Stimulated activated CD8-positive, alpha-beta memory T cell treated with anti-CD3 and anti-CD28 coated beads, Interleukin-12 subunit alpha, Interleukin-12 subunit beta, amount 100 ng/mL, for 4 hours (primary cell): Measurements from ENCODE around the gene ZNF532.

Source experiments
- DNase-seq: peaks from one replicate; pipeline ENCODE4 v3.0.0-alpha.2; 2020; ENCODE audit warnings: low read depth

Gene ZNF532

DNA sequence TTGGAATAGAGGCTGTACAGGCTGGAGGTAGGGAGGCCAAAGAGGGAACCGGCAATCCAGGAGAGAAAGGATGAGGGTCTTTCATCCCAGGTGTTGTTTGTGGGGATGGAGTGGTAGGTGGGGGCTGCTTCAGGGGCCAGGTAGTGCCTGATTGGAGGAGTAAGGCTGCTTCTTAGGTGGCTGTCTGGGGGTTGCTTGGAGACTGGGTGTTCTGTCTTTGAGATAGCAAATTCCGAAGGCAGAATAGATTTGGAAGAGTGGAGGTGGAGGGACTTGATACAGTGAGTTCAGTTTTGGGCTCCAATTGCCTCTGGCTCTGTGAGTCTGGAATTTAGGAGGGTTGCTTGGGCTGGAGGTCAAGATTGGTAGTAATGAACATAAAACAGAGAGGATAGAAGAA lies 5.9 kb downstream of the ZNF532 start:
- no peak for DNase-seq

DNA sequence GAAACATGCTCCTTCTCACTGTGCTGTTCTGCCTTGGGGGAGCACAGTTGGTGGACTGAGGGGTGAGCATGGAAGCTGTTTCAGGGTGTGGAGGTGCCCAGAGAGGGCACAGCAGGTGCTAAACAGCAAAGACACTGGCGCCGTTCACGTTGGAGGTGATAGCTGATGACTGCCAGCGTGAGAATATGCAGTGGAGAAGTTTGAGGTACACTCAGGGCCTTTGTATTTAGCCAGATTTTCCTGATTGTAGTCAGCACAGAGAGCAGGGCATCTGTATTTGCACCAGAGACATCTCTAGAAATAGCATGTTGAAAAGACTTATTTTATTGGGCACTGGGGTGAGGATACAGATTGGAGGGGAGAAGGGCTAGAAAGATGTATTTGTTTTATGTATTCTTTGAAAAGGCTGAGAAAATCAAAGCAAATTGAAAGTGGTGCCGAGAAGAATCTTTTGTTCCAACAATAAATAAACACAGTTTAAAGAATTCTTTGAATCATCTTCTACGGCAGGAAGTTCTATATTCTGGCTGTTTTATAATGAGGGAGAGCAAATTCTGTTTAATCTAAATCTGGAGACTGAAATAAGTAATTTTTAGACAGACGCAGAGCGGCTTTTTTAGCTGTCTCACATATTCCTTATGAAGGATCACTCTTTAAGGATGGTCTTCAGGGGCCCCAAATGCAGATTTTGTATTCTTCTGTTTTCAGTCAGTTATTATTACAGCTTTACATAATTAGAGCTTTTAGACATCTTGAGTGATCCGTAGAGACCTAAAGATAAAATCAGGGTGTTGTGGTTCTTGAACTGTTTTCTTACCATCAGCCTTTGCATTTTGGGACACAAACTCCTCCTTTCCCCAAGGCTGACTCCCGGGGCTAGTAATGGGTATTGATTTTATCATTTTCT lies 7.1 kb downstream of the ZNF532 start:
- DNase-seq, result no peak

DNA sequence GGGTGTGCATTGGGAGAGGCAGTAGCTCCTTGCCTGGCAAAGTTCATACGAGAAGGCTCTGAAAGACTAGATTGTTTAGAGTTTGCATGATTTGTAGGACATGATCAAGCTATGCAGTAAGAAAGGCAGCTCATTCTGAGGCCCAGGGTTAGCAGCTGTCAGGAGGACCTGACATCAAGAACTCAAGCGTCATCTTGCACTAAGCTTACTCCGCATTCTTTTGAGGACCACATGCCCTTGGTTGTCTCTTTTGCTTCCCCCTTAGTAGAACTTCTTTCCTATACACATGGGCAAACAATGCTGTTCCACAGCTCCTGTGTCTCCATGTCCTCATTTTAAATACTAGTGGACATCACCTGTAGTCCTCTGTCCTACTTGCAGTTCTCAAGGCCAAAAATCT lies 14.0 kb downstream of the ZNF532 start:
- no peak for DNase-seq

DNA sequence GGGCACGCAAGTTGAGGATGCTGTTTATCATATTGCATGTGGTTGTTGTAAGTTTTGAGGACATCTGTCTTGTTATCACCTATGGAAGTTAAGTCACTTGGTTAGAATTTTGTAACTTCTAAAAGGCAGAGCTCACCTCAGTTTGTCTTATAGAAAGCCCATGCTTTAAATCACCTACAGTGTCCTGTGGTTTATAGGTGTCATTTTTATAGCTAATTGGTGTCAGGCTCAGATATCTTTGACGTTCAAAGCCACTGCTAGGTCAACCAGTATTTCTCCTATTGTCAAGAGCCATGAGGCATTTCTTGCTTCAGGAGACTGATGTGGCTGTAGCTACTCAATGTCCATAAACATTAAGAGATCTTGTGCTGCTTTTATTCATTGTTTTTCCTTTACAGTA lies 16.8 kb downstream of the ZNF532 start:
- DNase-seq, result no peak

DNA sequence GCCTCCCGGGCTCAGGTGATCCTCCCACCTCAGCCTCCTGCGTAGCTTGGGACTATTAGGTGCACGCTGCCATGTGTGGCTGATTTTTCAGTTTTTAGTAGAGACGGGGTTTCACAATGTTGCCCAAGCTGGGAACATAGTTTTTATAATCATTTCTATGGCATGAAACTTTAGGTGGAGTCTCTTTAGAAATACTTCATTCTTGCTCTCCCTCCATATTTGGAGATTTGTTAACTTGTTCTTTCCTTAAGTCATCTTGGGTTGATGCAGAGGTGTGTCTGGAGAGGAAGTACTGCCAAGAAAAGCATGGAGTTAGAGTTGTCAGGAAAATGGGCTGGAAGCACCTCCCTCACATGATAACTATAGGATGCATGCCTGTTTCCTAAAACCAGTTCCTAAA lies 17.4 kb downstream of the ZNF532 start:
- DNase-seq, result no peak

DNA sequence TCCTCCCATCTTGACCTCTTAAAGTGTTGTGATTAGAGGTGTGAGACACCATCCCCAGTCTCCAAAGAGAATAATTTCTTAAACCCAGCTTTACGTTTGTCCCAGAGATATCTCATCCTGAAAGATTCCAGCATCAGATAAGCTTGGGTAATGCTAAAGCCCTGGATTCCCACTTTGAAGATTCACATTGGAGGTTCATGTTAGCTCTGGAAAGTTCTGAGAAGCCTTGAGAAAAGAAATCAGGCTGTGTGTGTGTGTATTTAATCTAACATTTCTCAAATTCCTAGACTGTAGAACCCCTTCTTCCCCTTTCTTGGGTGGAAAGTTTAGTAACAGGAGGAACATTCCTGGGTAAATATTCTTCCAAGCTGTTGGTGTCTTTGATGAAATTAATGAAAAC lies 18.0 kb downstream of the ZNF532 start:
- no peak for DNase-seq

DNA sequence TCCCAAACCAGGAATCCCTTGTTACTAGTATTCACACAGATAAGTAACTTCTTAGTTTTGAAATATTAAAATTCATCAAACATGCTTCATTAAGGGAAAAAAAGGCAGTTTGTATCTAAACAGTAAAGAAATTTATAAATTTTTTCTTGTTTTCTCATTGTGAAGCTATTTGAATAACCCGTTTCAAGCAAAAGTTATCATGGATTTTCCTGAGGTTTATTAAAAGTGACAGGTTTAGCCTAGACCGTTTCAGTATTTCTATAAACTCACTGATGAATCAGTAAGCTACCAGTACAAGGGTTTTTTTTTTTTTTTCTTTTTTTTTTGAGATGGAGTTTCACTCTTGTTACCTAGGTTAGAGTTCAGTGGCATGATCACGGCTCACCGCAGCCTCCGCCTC lies 20.0 kb downstream of the ZNF532 start:
- DNase-seq, result no peak

DNA sequence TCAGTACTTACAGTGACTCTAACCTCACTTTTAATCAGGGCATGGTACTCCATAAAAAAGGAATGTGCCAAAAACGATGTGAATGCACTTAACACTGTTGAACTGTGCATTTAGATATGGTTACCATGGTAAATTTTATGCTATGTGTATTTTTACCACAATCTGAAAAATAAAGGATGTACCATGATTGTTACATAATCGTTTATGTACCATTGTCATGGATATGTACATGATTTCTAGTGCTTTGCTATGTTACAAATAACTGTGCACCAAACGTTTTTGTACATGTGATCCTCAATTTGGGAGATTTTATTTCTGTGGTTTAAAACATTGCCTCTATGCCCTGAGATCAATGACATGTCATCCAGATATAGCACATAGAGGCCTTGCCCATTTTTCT lies 21.8 kb downstream of the ZNF532 start:
- DNase-seq, result no peak

DNA sequence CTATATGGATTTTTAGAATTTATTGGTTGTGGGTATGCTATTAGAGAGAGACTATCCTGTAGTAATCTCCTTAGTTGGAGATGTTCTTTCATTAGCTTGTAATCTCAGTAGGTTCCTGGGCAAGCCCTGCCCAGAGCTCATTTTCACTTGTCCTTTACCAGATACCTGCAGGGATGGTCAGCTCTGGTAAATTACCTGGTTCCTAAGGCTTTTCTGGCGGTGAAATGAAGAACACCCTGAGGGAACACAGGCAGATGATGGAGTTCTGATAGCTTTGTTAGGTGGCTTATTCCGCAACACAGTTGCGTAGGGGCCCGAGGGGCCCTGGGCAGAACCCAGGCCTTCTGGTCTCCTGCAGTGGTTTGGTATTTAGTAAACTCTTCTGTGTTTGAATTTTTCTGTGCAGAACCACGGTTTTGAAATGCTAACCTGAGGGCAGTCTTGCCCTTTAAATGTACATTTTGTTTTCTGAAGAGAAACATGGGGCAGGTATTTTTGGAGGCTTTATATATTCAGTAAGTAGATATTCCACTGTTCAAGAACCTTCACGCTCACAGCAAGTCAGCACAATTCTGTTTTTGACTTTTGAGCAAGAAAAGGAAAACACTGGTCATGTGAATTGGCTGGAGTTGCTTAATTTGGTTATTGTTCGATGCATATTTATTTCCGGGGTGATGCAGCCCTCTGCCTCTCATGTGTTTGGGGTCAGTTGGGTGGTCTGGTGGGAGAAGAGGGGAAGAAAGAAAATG lies 22.4 kb downstream of the ZNF532 start:
- no peak for DNase-seq

DNA sequence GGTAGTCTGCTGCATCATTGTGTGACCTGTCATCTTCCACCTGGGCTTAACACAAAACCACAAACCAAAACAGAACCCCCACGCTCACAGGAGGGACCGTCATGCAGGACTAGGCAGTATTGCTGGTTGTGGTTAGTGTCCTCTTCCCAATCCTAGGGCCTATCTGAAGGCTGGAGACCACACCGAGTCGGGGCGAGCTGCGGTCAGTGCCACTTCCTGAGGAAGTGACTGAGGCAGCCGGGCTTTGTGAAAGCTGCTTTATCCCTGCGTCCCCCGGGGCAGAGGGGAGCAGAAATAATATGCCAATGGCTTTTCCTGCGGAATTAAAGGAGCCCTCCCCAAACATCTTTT lies 22.9 kb downstream of the ZNF532 start:
- no peak for DNase-seq

DNA sequence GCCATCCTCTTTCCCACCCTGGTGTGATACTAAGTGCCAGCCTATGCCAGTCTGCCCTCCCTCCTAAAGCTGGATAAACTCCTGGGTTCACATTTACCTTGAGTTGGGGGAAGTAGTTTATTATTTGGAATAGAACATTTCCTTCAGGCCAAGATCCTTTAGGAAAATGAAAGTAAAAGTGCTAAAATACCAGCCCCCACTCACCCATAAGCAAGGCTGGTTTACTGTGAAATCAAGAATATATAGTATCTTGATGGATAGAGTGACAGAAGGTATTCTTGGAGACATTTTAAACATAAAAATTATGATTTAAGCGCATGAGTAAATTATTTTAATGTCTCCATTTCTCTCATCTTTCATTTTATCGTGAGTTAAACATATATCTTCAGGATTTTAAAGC lies 27.1 kb downstream of the ZNF532 start:
- no peak for DNase-seq

DNA sequence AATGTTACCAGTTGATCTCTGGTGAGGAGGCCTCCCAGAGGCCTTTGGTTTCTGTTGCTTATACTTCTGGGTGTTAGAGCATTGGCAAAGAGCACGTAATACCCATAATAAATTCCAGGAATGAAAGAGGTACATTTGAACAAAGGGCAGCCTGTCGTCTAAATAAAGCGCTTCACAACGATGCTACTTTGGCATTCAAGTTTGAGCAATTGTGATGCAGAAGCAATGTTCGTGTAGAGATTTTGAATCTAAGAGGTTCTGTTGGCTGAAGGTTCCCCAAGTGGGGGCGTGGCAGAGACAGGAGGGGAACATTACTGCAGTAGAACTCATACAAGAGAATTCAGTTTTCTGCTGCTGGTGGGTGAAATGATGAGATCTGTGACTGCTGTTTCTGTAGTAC lies 27.8 kb downstream of the ZNF532 start:
- DNase-seq, result no peak

DNA sequence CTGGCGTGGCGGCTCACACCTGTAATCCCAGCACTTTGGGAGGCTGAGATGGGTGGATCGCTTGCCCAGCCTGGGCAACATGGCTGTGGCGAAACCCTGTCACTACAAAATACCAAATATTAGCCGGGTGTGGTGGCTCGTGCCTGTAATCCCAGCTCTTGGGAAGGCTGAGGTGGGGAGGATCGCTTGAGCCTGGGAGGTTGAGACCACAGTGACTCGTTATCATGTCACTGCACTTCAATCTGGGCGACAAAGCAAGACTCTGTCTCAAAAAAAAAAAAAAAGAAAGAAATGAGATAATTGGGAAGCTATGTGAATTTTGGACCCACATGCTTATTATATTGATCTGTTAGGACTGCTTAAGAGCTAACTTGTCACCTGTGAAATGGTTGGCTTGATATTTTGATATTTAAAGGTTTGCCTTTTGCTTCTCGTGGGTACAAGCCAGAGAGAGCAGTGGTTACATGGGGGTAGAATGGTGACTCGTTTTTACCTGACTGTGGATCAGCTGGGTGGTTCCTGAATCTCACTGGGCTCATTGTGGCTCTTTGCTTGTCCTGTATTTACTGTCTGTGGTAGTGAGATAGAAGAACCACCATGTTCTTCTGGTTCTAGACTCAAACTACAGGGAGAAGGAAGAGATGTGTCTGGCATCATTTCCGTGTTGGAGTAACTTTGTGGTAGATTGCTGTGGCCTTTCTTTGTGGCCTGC lies 28.9 kb downstream of the ZNF532 start:
- no peak for DNase-seq

DNA sequence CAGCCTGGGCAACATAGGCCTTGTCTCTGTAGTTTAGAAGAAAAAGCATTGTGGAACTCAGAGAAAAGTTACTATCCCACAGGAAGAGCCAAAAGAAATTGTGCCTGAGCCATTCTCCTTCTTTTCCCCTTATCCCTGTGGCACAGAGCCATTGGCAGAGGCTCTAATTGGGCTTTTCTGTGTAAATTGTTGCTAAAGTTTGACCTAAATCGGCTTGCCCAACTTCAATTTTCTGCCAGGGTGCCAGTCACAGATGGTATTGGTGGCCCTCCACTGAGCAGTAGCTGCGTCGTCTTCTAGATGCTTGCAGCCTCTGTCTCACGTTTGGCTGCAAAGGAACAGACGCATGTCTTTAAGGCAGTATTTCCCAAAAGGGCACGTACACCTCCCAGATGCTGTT lies 30.3 kb downstream of the ZNF532 start:
- no peak for DNase-seq

DNA sequence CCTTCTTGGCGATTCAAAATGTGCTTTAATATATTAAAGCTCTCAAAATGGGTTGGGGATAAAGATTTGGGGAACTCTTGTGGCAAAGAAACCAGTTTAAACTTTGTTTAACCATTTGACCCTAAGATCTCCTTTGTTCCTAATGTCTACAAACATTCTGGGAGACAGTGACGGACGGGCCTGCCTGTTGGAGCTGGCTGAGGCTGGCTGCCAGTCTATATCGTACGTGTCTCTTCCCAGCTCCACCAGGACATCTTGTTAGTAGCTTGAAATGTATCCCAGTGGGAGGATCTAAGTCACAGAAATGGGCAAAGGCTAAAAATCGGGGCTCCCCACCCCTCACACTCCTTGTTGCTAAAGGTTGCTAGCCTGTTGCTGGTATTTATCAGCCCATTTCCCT lies 30.7 kb downstream of the ZNF532 start:
- DNase-seq, result no peak

DNA sequence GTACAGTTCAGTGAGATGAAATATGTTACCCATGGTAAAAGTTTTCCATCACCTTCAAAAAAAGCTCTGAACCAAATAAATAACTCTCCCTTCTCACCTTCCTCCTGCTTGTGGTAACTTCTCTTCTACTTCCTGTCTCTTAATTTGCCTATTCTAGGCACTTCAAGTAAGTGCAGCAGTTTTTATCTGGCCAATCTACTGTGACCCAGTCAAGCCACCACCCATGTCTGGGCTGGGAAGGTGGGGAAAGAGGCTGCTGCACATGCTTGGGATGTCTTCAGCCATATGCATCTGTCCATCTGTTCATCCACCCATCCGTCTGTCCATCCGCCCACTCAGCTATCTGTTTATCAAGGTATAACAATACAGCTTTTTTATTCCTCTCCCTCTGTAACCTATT lies 31.6 kb downstream of the ZNF532 start:
- DNase-seq, result no peak

DNA sequence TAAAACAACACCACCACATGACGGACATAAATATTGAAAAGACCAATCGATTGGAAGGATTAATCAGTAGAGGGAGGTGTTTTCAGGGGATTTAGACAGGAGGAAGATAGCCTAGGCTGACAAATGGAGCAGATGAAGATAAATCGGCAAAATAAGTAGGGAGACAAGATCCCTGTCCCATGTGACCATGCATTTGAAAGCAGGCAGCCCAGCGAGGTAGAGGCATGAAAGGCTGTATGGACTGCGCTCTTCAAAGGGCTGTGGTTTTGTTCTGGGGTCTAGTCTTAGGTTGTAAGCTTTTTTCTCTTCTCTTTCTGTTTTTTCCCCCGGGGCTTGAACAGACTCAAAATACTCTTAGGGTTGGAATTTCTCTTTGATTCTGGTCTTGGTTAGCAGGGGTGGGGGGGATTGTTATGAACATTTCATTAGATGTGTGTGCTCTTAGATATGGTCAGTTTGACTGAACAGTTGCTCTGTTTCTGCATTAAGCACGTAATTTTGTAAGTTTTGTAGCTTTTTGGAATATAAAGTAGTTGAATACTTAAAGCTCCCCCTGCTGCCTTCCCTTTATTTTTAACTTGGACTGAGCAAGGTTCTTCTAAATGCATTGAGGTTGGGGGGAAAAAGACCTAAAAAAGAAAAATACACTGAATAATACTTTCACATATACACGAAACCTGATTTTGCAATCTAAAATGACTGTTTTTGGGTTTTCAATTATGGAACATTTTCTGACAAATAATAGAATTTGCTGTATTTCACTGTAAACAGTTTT lies 32.2 kb downstream of the ZNF532 start:
- DNase-seq, result no peak

DNA sequence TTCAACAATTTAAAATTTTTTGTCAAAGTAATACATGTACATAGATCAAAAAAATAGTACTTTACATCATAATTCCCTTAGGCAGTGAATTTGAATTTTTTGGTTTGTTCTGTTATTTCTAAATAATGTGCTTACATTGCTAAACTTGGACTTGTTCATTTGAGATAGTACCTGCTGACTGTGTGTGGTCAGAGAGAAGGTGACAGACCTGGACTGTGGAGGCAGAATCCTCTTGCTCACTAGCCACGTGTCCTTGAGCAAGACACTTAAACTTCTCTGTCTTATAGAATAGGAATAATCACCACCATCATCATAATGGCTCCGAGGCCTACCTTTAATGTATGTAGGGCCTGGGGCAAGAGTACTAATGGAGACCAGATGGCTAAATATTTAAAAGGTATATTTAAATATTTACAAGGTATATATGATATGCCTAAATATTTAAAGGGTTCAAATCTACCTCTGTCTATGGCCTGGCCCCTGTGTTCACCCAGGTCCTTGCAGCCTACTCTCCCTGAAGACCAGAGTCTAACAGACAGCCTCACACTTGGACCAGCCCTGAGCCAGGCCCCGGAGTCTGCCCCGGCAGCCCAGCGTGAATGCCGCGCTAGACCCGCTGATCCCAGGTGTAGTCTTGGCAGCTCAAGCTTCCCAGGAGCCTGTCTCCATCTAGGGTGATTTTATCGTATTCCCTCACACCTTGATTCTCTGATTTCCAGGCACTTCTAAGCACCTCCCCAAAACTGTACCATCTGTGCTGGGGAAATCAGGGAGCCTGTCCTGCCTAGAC lies 33.5 kb downstream of the ZNF532 start:
- no peak for DNase-seq

DNA sequence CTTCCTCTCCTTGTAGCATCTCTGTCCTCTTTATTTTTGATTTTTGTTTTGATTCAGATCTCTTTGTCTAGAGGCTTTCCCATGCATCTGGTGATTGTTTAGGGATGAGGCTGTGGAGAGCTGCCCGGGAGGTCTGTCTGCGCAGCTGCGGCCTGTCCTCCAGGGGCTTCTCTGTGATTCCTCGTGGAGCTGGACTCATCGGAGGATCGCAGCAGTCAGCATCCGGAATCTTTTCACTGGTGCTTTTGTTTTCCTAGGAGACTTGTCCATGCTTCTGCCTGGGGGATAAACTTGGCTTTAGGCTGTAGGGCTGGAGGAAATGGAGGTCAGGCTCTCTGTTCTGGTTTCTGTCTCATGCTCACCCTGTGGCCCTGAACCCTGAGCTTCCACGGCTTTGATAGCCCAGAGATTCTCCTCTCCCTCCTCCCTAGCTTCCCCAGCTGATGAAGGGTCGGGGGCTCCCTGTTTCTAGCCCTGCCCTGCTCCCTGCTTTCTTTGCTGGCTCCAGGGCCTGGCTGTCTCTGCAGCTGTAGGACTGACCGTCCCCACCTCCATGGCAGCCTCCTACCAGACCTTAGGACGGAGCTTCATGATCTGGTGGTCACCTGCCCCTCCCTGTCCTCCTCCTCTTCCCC lies 35.5 kb downstream of the ZNF532 start:
- no peak for DNase-seq

DNA sequence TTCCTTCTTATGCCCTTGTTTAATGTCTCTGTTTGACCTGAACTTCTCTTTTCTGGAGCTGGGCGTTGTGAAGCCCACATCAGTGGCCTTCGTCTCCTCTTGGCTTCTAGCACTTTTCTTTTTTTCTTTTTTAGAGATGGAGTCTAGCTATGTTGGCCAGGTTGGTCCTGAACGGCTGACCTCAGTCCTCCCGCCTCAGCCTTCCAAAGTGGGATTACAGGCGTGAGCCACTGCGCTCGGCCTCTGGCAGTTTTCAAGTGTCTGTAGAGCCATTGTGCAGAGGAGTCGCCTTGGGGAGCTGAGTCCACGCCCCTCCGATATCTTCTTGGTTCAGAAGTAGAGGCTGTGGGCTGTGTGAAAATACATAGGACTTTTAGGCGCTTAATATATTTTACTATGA lies 36.5 kb downstream of the ZNF532 start:
- DNase-seq, result no peak

DNA sequence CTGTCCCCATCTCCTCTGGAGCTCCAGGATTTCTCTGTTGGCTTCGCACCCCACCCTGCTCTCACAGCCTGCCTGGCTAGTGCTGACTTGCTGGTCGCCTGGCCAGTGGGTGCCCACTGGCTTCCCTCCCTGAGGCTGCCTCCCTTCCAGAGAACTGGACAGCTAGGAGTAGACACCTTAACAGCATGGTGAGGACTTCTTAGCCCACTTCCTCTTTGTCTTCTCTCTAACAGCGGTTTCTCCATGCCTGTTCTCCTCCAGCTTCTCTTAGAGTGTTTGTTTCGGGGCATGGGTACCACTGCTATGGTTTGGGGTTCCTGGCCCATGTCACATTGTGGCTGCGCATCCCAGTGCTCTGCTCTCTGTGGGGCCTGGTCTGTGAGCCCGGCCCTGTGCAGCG lies 37.1 kb downstream of the ZNF532 start:
- no peak for DNase-seq
